ENCODE data around the gene C17orf100.

GRCh38 chr17:6656797-6657632 is 5.5 kb downstream of the C17orf100 start:
- TF ChIP-seq POLR2A (IDR thresholded peaks at IDR 0.05): peak in 1 of 4 donors; percentile 32
- TF ChIP-seq, protein P1, sequence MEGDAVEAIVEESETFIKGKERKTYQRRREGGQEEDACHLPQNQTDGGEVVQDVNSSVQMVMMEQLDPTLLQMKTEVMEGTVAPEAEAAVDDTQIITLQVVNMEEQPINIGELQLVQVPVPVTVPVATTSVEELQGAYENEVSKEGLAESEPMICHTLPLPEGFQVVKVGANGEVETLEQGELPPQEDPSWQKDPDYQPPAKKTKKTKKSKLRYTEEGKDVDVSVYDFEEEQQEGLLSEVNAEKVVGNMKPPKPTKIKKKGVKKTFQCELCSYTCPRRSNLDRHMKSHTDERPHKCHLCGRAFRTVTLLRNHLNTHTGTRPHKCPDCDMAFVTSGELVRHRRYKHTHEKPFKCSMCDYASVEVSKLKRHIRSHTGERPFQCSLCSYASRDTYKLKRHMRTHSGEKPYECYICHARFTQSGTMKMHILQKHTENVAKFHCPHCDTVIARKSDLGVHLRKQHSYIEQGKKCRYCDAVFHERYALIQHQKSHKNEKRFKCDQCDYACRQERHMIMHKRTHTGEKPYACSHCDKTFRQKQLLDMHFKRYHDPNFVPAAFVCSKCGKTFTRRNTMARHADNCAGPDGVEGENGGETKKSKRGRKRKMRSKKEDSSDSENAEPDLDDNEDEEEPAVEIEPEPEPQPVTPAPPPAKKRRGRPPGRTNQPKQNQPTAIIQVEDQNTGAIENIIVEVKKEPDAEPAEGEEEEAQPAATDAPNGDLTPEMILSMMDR (IDR thresholded peaks at IDR 0.05): peak in 1 of 6 experiments; percentile 9

Measured in esophagus squamous epithelium (tissue), 4 donors.